Muscle of back (tissue), 13 donors: ENCODE results near the gene CYBRD1. TPM values are rescaled to one million over a fixed set of nuclear protein-coding genes. Genes with fewer than 3 reads are reported as not detected.
"Not testable (repeated sequence)": the region's sequence is repeated elsewhere in the genome, so short reads cannot be mapped to it uniquely, and the experiment has no call there.

Experiments used
- DNase-seq, 3 donors: peaks; one replicate each; pipeline versions ENCODE4 v3.0.0 to v3.0.0-alpha.2; 2013
- long read RNA-seq, 9 donors: transcript quantifications; one replicate each; lab custom pipeline, GENCODE V29; 2026
- polyA plus RNA-seq, 10 donors: library from polyadenylated mRNA; unstranded; fragments of 120-200 nt; gene quantifications; one replicate each; pipeline ENCODE4 v1.2.1, GENCODE V29; 2013; ENCODE audit not compliant: insufficient read length in 10 of 10

The CYBRD1 gene
- 100 to 1,000 TPM in 3 of 10 donors, 10 to 100 TPM in 7; 77.8 to 123 (median 93.8) TPM for polyA plus RNA-seq
- long read RNA-seq, donor 1, full-length matches to known transcripts = 23 of 23 reads
- long read RNA-seq, donor 1, partial matches to known transcripts = 0 of 23 reads
- long read RNA-seq, donor 1, other reads (novel, unspliced or antisense) = 0 of 23 reads
- long read RNA-seq, donor 2, full-length matches to known transcripts = 18 of 18 reads
- long read RNA-seq, donor 2, partial matches to known transcripts = 0 of 18 reads
- long read RNA-seq, donor 2, other reads (novel, unspliced or antisense) = 0 of 18 reads
- long read RNA-seq, donor 3 = 0 reads
- long read RNA-seq, donor 4, full-length matches to known transcripts = 12 of 34 reads
- long read RNA-seq, donor 4, partial matches to known transcripts = 22 of 34 reads
- long read RNA-seq, donor 4, other reads (novel, unspliced or antisense) = 0 of 34 reads
- long read RNA-seq, donor 5, full-length matches to known transcripts = 30 of 35 reads
- long read RNA-seq, donor 5, partial matches to known transcripts = 0 of 35 reads
- long read RNA-seq, donor 5, other reads (novel, unspliced or antisense) = 5 of 35 reads
- long read RNA-seq, donor 6, full-length matches to known transcripts = 38 of 38 reads
- long read RNA-seq, donor 6, partial matches to known transcripts = 0 of 38 reads
- long read RNA-seq, donor 6, other reads (novel, unspliced or antisense) = 0 of 38 reads
- long read RNA-seq, donor 7, full-length matches to known transcripts = 23 of 23 reads
- long read RNA-seq, donor 7, partial matches to known transcripts = 0 of 23 reads
- long read RNA-seq, donor 7, other reads (novel, unspliced or antisense) = 0 of 23 reads
- long read RNA-seq, donor 8, full-length matches to known transcripts = 24 of 24 reads
- long read RNA-seq, donor 8, partial matches to known transcripts = 0 of 24 reads
- long read RNA-seq, donor 8, other reads (novel, unspliced or antisense) = 0 of 24 reads
- long read RNA-seq, donor 9, partial matches to known transcripts = 0 of 1 reads
- long read RNA-seq, donor 9, other reads (novel, unspliced or antisense) = 0 of 1 reads

GRCh38 chr2:171522052-171522787, at the start of gene CYBRD1:
CYBRD1 (plus strand) TSS chr2:171522474; CDS start chr2:171522546, 72 bp downstream.
- DNase-seq = peak; percentile 86 to 94 (median 87)

- no peak for DNase-seq
These were observed 46.3 kb upstream of the CYBRD1 start for GRCh38 chr2:171475979-171476378.

GRCh38 chr2:171478345-171478744, 43.9 kb upstream of the CYBRD1 start:
- no peak for DNase-seq

GRCh38 chr2:171479154-171479814, 43.0 kb upstream of the CYBRD1 start:
- DNase-seq = no peak

GRCh38 chr2:171480908-171481307, 41.4 kb upstream of the CYBRD1 start:
- DNase-seq = peak; percentile 6 to 11 (median 8)

GRCh38 chr2:171482308-171482707, 40.0 kb upstream of the CYBRD1 start:
- DNase-seq = peak in 1 of 3 donors; percentile 6

- DNase-seq = peak; percentile 7 to 42 (median 37)
These were observed 39.4 kb upstream of the CYBRD1 start for GRCh38 chr2:171482877-171483276.

- DNase-seq = no peak
These were observed 38.5 kb upstream of the CYBRD1 start for GRCh38 chr2:171483793-171484192.

GRCh38 chr2:171485116-171485515, 37.2 kb upstream of the CYBRD1 start:
- DNase-seq = no peak

GRCh38 chr2:171487201-171487600, 35.1 kb upstream of the CYBRD1 start:
- no peak for DNase-seq

GRCh38 chr2:171487803-171488259, 34.4 kb upstream of the CYBRD1 start:
- DNase-seq = no peak

GRCh38 chr2:171490577-171490976, 31.7 kb upstream of the CYBRD1 start:
- DNase-seq = no peak

- DNase-seq = no peak
These were observed 31.0 kb upstream of the CYBRD1 start for GRCh38 chr2:171491292-171491691.

- no peak for DNase-seq
These were observed 29.6 kb upstream of the CYBRD1 start for GRCh38 chr2:171492664-171493063.

- DNase-seq = not testable (repeated sequence)
These were observed 24.6 kb upstream of the CYBRD1 start for GRCh38 chr2:171497664-171498063.

- DNase-seq = no peak
These were observed 16.9 kb upstream of the CYBRD1 start for GRCh38 chr2:171505374-171505773.

GRCh38 chr2:171509945-171510731, 12.1 kb upstream of the CYBRD1 start:
- DNase-seq = no peak

GRCh38 chr2:171512014-171512413, 10.3 kb upstream of the CYBRD1 start:
- DNase-seq = no peak

- DNase-seq = no peak
These were observed 9.5 kb upstream of the CYBRD1 start for GRCh38 chr2:171512683-171513195.

- DNase-seq = no peak
These were observed 8.5 kb upstream of the CYBRD1 start for GRCh38 chr2:171513719-171514160.
